Measurements from ENCODE around the gene RTL3.

RTL3 gene

DNA sequence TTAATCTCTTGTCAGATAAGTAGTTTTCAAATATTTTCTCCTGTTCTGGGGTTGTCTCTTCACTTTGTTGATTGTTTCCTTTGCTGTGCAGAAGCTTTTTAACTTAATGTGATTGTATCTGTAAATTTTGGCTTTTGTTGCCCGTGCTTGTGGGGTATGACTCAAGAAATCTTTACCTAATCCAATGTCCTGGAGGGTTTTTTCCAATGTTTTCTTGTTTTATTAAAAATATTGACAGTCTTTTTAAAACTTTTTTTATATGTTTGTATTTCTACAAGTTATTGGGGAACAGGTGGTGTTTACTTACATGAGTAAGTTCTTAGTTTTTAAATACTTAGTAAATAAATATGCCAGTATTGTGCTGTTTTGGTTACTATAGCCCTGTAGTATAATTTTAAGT, 44.9 kb downstream of the RTL3 start:
- no peak for DNase-seq

Measured in fibroblast of skin of right biceps (primary cell).